K562 (cell line): ENCODE results near the gene ACTN4. TPM values are rescaled to one million over a fixed set of nuclear protein-coding genes. Genes with fewer than 3 reads are reported as not detected.

Experiments used
- ATAC-seq: fragments of 200-7000 bp; cut with Tn5 transposase; 3 replicates; pipeline ENCODE4 v1.9.1; 2020; ENCODE audit warnings: moderate library complexity
- BruUV-seq: library from RNA; stranded (reverse); fragments of 400-500 nt; replicated peaks from 2 replicates; lab custom pipeline; 2021; lab: Mats Ljungman, UMichigan
- CTCF ChIA-PET: fragments of 300-600 bp; formaldehyde crosslinking; extraction: SDS; loops from one replicate; lab custom pipeline; 2021; ENCODE audit warnings: low intra/inter-chr PET ratio; lab: Yijun Ruan, JAX
- POLR2A ChIA-PET: fragments of 300-600, 350-650 bp; sonication (Branson Sonifier 250); formaldehyde crosslinking; extraction: SDS; loops from one replicate; lab custom pipeline; 2021; ENCODE audit warnings: antibody characterized with exemption, inconsistent platforms; lab: Yijun Ruan, JAX
- DNase-seq, 4 experiments: peaks; one replicate each; pipeline versions ENCODE4 v3.0.0 to v3.0.0-alpha.2; 2011 to 2018; ENCODE audit warnings: low spot score in 3 of 4, mixed read lengths in 3 of 4; ENCODE audit errors: extremely low read depth in 1 of 4
- FAIRE-seq: peaks from 2 replicates; lab custom pipeline; 2011; peaks lifted over from hg19 to GRCh38; lab: Jason Lieb, UNC
- H2AFZ ChIP-seq: 2 replicates; pipeline ENCODE4 v1.6.0; 2011; ENCODE audit warnings: low read depth, low read length, control low read depth, inconsistent platforms
- H3K27ac ChIP-seq: fragments of 200-600 bp; 3 replicates; pipeline ENCODE4 v1.8.0; 2011; ENCODE audit warnings: low read depth, mild to moderate bottlenecking, control low read depth, inconsistent platforms, low read length, moderate library complexity, mixed read lengths; ENCODE audit errors: extremely low read depth
- H3K27me3 ChIP-seq, 2 experiments: fragments of 300-600 bp in 1 of 2; 2 replicates in 1 of 2; 3 replicates in 1 of 2; pipeline versions ENCODE4 v1.6.0 to v1.8.0; 2011; ENCODE audit warnings: inconsistent platforms in 2 of 2, low read length in 2 of 2, mild to moderate bottlenecking in 1 of 2, mixed read lengths in 1 of 2, moderate library complexity in 1 of 2; ENCODE audit not compliant: control insufficient read depth in 2 of 2, insufficient read depth in 2 of 2
- H3K36me3 ChIP-seq: fragments of 300-600 bp; 3 replicates; pipeline ENCODE4 v1.8.0; 2011; ENCODE audit warnings: mild to moderate bottlenecking, low read length, inconsistent platforms; ENCODE audit not compliant: control insufficient read depth, insufficient read depth
- H3K4me1 ChIP-seq, 2 experiments: fragments of 200-600 bp in 1 of 2; replicated peaks in 1 of 2; 2 replicates in 1 of 2; 3 replicates in 1 of 2; pipeline versions ENCODE4 v1.5.1 to v1.8.0; 2011; ENCODE audit warnings: inconsistent platforms in 2 of 2, low read length in 2 of 2, mild to moderate bottlenecking in 1 of 2, mixed read lengths in 1 of 2, moderate library complexity in 1 of 2; ENCODE audit not compliant: control insufficient read depth in 2 of 2, insufficient read depth in 2 of 2
- H3K4me2 ChIP-seq: 2 replicates; pipeline ENCODE4 v1.6.1; 2011; ENCODE audit warnings: low read length, control low read depth, inconsistent platforms, mixed read lengths; ENCODE audit not compliant: insufficient read depth
- H3K4me3 ChIP-seq: fragments of 200-600 bp; sonication (generic), shearing (Covaris generic); 2 replicates; pipeline ENCODE4 v1.5.1; 2016; ENCODE audit warnings: control low read depth, inconsistent platforms
- H3K79me2 ChIP-seq: fragments of 200-600 bp; 3 replicates; pipeline ENCODE4 v1.8.0; 2011; ENCODE audit warnings: low read length, inconsistent platforms; ENCODE audit not compliant: control insufficient read depth, insufficient read depth
- H3K9ac ChIP-seq, 2 experiments: 2 replicates each; pipeline versions ENCODE4 v1.6.0 to v1.6.1; 2011; ENCODE audit warnings: low read depth in 2 of 2, low read length in 2 of 2, control low read depth in 1 of 2, inconsistent platforms in 1 of 2, mild to moderate bottlenecking in 1 of 2, mixed read lengths in 1 of 2; ENCODE audit not compliant: insufficient read depth in 1 of 2
- H3K9me1 ChIP-seq: one replicate; pipeline ENCODE4 v1.6.0; 2011; ENCODE audit warnings: inconsistent platforms, mild to moderate bottlenecking, low read length, moderate library complexity; ENCODE audit not compliant: control insufficient read depth, insufficient read depth
- H3K9me3 ChIP-seq: replicated peaks from 2 replicates; pipeline ENCODE4 v1.5.1; 2011; ENCODE audit warnings: low read depth, low read length, inconsistent platforms; ENCODE audit not compliant: control insufficient read depth, insufficient read depth
- H4K20me1 ChIP-seq: replicated peaks from 2 replicates; pipeline ENCODE4 v1.6.1; 2011; ENCODE audit warnings: low read length, inconsistent platforms, mixed read lengths; ENCODE audit not compliant: control insufficient read depth, insufficient read depth
- BCL6 ChIP-seq: fragments of 250-450 bp; sonication (Bioruptor Pico); IDR thresholded peaks from 2 replicates; pipeline ENCODE4 v1.4.0; 2020
- HNRNPL ChIP-seq: fragments of 200-400 bp; formaldehyde crosslinking; IDR thresholded peaks from 2 replicates; pipeline ENCODE4 v1.6.1; 2017; ENCODE audit warnings: low read depth, mild to moderate bottlenecking, low read length
- KLF10 ChIP-seq: fragments of 250-450 bp; sonication (Bioruptor Pico); IDR thresholded peaks from 2 replicates; pipeline ENCODE4 v1.6.1; 2021; ENCODE audit warnings: matching md5 sums
- MCM5 ChIP-seq: fragments of 450-650 bp; IDR thresholded peaks from 2 replicates; pipeline ENCODE4 v1.6.1; 2016; ENCODE audit warnings: low read depth
- SIN3A ChIP-seq, 2 experiments: fragments of 150-350 bp in 1 of 2; IDR thresholded peaks; 2 replicates each; pipeline ENCODE4 v1.6.1; 2011 to 2016; ENCODE audit warnings: borderline replicate concordance in 2 of 2, low read depth in 2 of 2, low read length in 2 of 2, mild to moderate bottlenecking in 2 of 2, moderate library complexity in 2 of 2; ENCODE audit not compliant: control insufficient read depth in 1 of 2
- SIRT6 ChIP-seq: IDR thresholded peaks from one replicate; pipeline ENCODE4 v1.6.1; 2012; ENCODE audit warnings: low read depth, mild to moderate bottlenecking, control low read depth, inconsistent platforms, low read length, moderate library complexity
- SMARCB1 ChIP-seq: IDR thresholded peaks from 2 replicates; pipeline ENCODE4 v1.6.1; 2011; ENCODE audit warnings: improper control_type of control experiment, low read depth; ENCODE audit not compliant: insufficient read length
- TARDBP ChIP-seq: fragments of 450-650 bp; IDR thresholded peaks from 2 replicates; pipeline ENCODE4 v1.6.1; 2016
- THRAP3 ChIP-seq: fragments of 450-650 bp; IDR thresholded peaks from 2 replicates; pipeline ENCODE4 v1.6.1; 2016; ENCODE audit warnings: mild to moderate bottlenecking, inconsistent platforms, borderline replicate concordance
- ZNF143 ChIP-seq: sonication (generic); formaldehyde crosslinking; IDR thresholded peaks from 2 replicates; pipeline ENCODE4 v1.9.0; 2022; ENCODE audit warnings: mild to moderate bottlenecking, missing genetic modification reagents
- WGBS: fragments of 100-300 bp; shearing (Covaris generic); methylation state at CpG from one replicate; pipeline ENCODE4 v1.1.6; 2016; ENCODE audit warnings: low coverage, mixed read lengths; ENCODE audit not compliant: insufficient coverage; ENCODE audit errors: missing lambda C conversion rate; 5-methylcytosine and 5-hydroxymethylcytosine counted together
- in situ Hi-C: fragments of 300-500 bp; cut with MboI; formaldehyde crosslinking; loops from 4 replicates; pipeline ENCODE4 v1.15.0; 2018; ENCODE audit warnings: inconsistent platforms, mixed read lengths
- intact Hi-C: fragments of 100-400 bp; cut with micrococcal nuclease; formaldehyde crosslinking; loops from 2 replicates; pipeline ENCODE4 v1.14.2; 2022
- polyA plus RNA-seq, 8 experiments: library from polyadenylated mRNA; depleted of rRNA in 4 of 8; stranded (reverse) in 5 of 8; unstranded in 3 of 8; fragments of >200 nt; fragmentation: Nextera tagmentation in 2 of 8; fragmentation: Illumina TruSeq in 1 of 8; extraction: Ambion mirVana in 2 of 8; extraction: Trizol in 1 of 8; gene quantifications; 2 replicates each; pipeline versions ENCODE4 v1.2.1 to v1.2.3, GENCODE V29; 2011 to 2014; ENCODE audit warnings: inconsistent platforms in 1 of 8, missing spikeins in 1 of 8
- total RNA-seq, 7 experiments: library from RNA; depleted of rRNA in 6 of 7; stranded (reverse); fragments of >200 nt in 6 of 7; fragmentation: Illumina TruSeq in 2 of 7; extraction: Trizol in 2 of 7; gene quantifications; 2 replicates each; pipeline versions ENCODE4 v1.2.1 to v1.2.3, GENCODE V29; 2011 to 2021; ENCODE audit warnings: low replicate concordance in 1 of 7
- TF ChIP-seq, protein P1 (sequence below): sonication (generic); formaldehyde crosslinking; IDR thresholded peaks from 2 replicates; pipeline ENCODE4 v1.4.0; 2020; ENCODE audit warnings: mild to moderate bottlenecking, missing genetic modification reagents

ACTN4 gene
- total and polyA plus RNA-seq, 9 of the 15 experiments (the other 6 are each of a cell fraction or from before 2014, with no cell fraction given): 3.1 to 385 (median 125) TPM

GRCh38 chr19:38617283-38617763 lies 30.1 kb upstream of the ACTN4 start:
- intact Hi-C loops: loop anchor here (5.0 kb wide), 1 partner anchor 60 kb away; no protein-coding TSS in a partner anchor
- TF ChIP-seq TARDBP: no peak
- no peak for TF ChIP-seq KLF10 (CRISPR knock-in tag)
- no peak for TF ChIP-seq HNRNPL
- TF ChIP-seq SIN3A (IDR thresholded peaks at IDR 0.05; ENCODE audit: borderline replicate concordance in 2 of 2, control insufficient read depth in 1 of 2, low read depth in 2 of 2, low read length in 2 of 2): no peak
- TF ChIP-seq ZNF143 (CRISPR knock-in tag): no peak
- TF ChIP-seq, protein P1, sequence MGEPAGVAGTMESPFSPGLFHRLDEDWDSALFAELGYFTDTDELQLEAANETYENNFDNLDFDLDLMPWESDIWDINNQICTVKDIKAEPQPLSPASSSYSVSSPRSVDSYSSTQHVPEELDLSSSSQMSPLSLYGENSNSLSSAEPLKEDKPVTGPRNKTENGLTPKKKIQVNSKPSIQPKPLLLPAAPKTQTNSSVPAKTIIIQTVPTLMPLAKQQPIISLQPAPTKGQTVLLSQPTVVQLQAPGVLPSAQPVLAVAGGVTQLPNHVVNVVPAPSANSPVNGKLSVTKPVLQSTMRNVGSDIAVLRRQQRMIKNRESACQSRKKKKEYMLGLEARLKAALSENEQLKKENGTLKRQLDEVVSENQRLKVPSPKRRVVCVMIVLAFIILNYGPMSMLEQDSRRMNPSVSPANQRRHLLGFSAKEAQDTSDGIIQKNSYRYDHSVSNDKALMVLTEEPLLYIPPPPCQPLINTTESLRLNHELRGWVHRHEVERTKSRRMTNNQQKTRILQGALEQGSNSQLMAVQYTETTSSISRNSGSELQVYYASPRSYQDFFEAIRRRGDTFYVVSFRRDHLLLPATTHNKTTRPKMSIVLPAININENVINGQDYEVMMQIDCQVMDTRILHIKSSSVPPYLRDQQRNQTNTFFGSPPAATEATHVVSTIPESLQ (CRISPR knock-in tag): no peak
- no peak for TF ChIP-seq SMARCB1
- TF ChIP-seq THRAP3: no peak
- TF ChIP-seq SIRT6: no peak
- TF ChIP-seq BCL6 (CRISPR knock-in tag): no peak
- TF ChIP-seq MCM5: no peak
- TF ChIP-seq, all 486 proteins: peak for 0
- H3K36me3 ChIP-seq: peaks cover 29% of the 10 kb centered on the region
- ChIA-PET POLR2A (interaction anchor here (0.6 to 1.6 kb wide), 3 partner anchors 55 to 475 kb away, joined by 3 to 4 read pairs (median 3); no protein-coding TSS in a partner anchor), CTCF (no interaction called here)
- H3K4me2 ChIP-seq: no peak overlapping the region
- WGBS: 84% methylated on average over 7 of the region's 9 CpGs
- H4K20me1 ChIP-seq: 0 out of 2 replicates have a peak, but pooled peaks cover 4% of the 10 kb centered on the region
- no TSS peak for BruUV-seq
- H3K9me1 ChIP-seq: no peaks in the 10 kb centered on the region
- peak overlapping the region in 1 of 2 experiments; percentile 59; a peak in 2 of 4 replicates for H3K9ac ChIP-seq
- H3K27me3 ChIP-seq: no peaks in the 10 kb centered on the region
- no peak overlapping the region for H3K27ac ChIP-seq
- H3K9me3 ChIP-seq: no peaks in the 10 kb centered on the region
- no peak for ATAC-seq
- DNase-seq: no peak
- in situ Hi-C loops: loop anchor here (10.0 kb wide), 1 partner anchor 383 kb away; no protein-coding TSS in a partner anchor
- peaks cover 34% of the 10 kb centered on the region for H3K79me2 ChIP-seq
- peak overlapping the region; percentile 93 for H2AFZ ChIP-seq
- H3K4me1 ChIP-seq: peaks cover 13 to 37% of the 10 kb centered on the region in 2 experiments; a peak in 4 of 5 replicates
- H3K4me3 ChIP-seq: no peak overlapping the region
- no peak for FAIRE-seq
